ENCODE data around the gene MBNL1.

- TF ChIP-seq POLR2AphosphoS5 (IDR thresholded peaks at IDR 0.05; ENCODE audit: insufficient read depth, low read depth, low read length) (no peak), CTCF (IDR thresholded peaks at IDR 0.05; ENCODE audit: extremely low read depth in 1 of 2, insufficient read depth in 1 of 2, low read depth in 1 of 2, low read length in 2 of 2) (no peak), MYC (IDR thresholded peaks at IDR 0.05; ENCODE audit: low read depth, low read length) (no peak), MAX (IDR thresholded peaks at IDR 0.05; ENCODE audit: insufficient read depth, insufficient read length) (no peak), EZH2 (IDR thresholded peaks at IDR 0.05; ENCODE audit: borderline replicate concordance, low read depth, low read length, severe bottlenecking) (no peak), POLR2A (IDR thresholded peaks at IDR 0.05; ENCODE audit: low read depth, low read length) (no peak), GATA2 (IDR thresholded peaks at IDR 0.05; ENCODE audit: insufficient read depth, insufficient read length, low read depth, low read length) (no peak)
Measured at GRCh38 chr3:152360966-152361365, 92.2 kb downstream of the MBNL1 start.
